Measurements from ENCODE around the gene PHACTR1. TPM values are rescaled to one million over a fixed set of nuclear protein-coding genes. Genes with fewer than 3 reads are reported as not detected.

PHACTR1 gene
- total RNA-seq, 1 donor from 2014 or later: 8.5 TPM

- H3K27ac ChIP-seq (ENCODE audit: low read depth, low read length): no peak overlapping the region
- peaks cover 2% of the 10 kb centered on the region for H3K4me1 ChIP-seq (ENCODE audit: insufficient read depth, low read length)
- peaks cover 16% of the 10 kb centered on the region for H3K27me3 Mint-ChIP-seq (ENCODE audit: low read depth, unreplicated experiment)
- H3K4me3 Mint-ChIP-seq (ENCODE audit: unreplicated experiment): no peak overlapping the region
- H4K20me1 ChIP-seq (ENCODE audit: insufficient read depth, low read length): no peaks in the 10 kb centered on the region
- H3K36me3 Mint-ChIP-seq (ENCODE audit: low read depth, unreplicated experiment): no peaks in the 10 kb centered on the region
- no peaks in the 10 kb centered on the region for H3K79me2 ChIP-seq (ENCODE audit: insufficient read depth, low read length)
- no peak overlapping the region for H3K4me3 ChIP-seq (ENCODE audit: insufficient read depth, low read depth, low read length)
- DNase-seq (ENCODE audit: low read depth) (no peak), FAIRE-seq (no peak)
- no peak overlapping the region for H3K9ac ChIP-seq (ENCODE audit: low read length)
- H3K36me3 ChIP-seq (ENCODE audit: insufficient read depth, low read length): no peaks in the 10 kb centered on the region
- H3K4me2 ChIP-seq (ENCODE audit: low read length): no peak overlapping the region
- H2AFZ ChIP-seq (ENCODE audit: low read depth, low read length): no peak overlapping the region
- H3K27me3 ChIP-seq (ENCODE audit: insufficient read depth, low read length): peaks cover 4% of the 10 kb centered on the region
- no peaks in the 10 kb centered on the region for H3K9me3 ChIP-seq (ENCODE audit: insufficient read depth, low read depth, low read length)
- no peak overlapping the region for H3K27ac Mint-ChIP-seq (ENCODE audit: unreplicated experiment)
- peaks cover under 1% of the 10 kb centered on the region for H3K4me1 Mint-ChIP-seq (ENCODE audit: low read depth, unreplicated experiment)
- H3K9me3 Mint-ChIP-seq (ENCODE audit: unreplicated experiment): no peaks in the 10 kb centered on the region
- TF ChIP-seq CTCF (IDR thresholded peaks at IDR 0.05; ENCODE audit: insufficient read depth, low read depth, low read length): no peak
- TF ChIP-seq EZH2 (IDR thresholded peaks at IDR 0.05; ENCODE audit: insufficient read depth, low read length): no peak
Observed at GRCh38 chr6:12898603-12899002, 182.0 kb downstream of the PHACTR1 start.

GRCh38 chr6:12899046-12899833, 182.7 kb downstream of the PHACTR1 start:
- no peak overlapping the region for H3K9ac ChIP-seq (ENCODE audit: low read length)
- H3K27ac ChIP-seq (ENCODE audit: low read depth, low read length): no peak overlapping the region
- H4K20me1 ChIP-seq (ENCODE audit: insufficient read depth, low read length): no peaks in the 10 kb centered on the region
- H3K27me3 ChIP-seq (ENCODE audit: insufficient read depth, low read length): peaks cover 4% of the 10 kb centered on the region
- H3K9me3 Mint-ChIP-seq (ENCODE audit: unreplicated experiment): no peaks in the 10 kb centered on the region
- H3K9me3 ChIP-seq (ENCODE audit: insufficient read depth, low read depth, low read length): no peaks in the 10 kb centered on the region
- FAIRE-seq (no peak), DNase-seq (ENCODE audit: low read depth) (no peak)
- H3K27ac Mint-ChIP-seq (ENCODE audit: unreplicated experiment): no peak overlapping the region
- H3K36me3 ChIP-seq (ENCODE audit: insufficient read depth, low read length): no peaks in the 10 kb centered on the region
- no peak overlapping the region for H3K4me3 Mint-ChIP-seq (ENCODE audit: unreplicated experiment)
- H3K36me3 Mint-ChIP-seq (ENCODE audit: low read depth, unreplicated experiment): no peaks in the 10 kb centered on the region
- no peaks in the 10 kb centered on the region for H3K4me1 Mint-ChIP-seq (ENCODE audit: low read depth, unreplicated experiment)
- no peak overlapping the region for H3K4me2 ChIP-seq (ENCODE audit: low read length)
- no peak for TF ChIP-seq EZH2 (IDR thresholded peaks at IDR 0.05; ENCODE audit: insufficient read depth, low read length)
- no peak for TF ChIP-seq CTCF (IDR thresholded peaks at IDR 0.05; ENCODE audit: insufficient read depth, low read depth, low read length)
- H2AFZ ChIP-seq (ENCODE audit: low read depth, low read length): no peak overlapping the region
- no peaks in the 10 kb centered on the region for H3K79me2 ChIP-seq (ENCODE audit: insufficient read depth, low read length)
- H3K4me1 ChIP-seq (ENCODE audit: insufficient read depth, low read length): no peaks in the 10 kb centered on the region
- peaks cover 16% of the 10 kb centered on the region for H3K27me3 Mint-ChIP-seq (ENCODE audit: low read depth, unreplicated experiment)
- no peak overlapping the region for H3K4me3 ChIP-seq (ENCODE audit: insufficient read depth, low read depth, low read length)

- H4K20me1 ChIP-seq (ENCODE audit: insufficient read depth, low read length): no peaks in the 10 kb centered on the region
- DNase-seq (ENCODE audit: low read depth) (no peak), FAIRE-seq (no peak)
- no peaks in the 10 kb centered on the region for H3K36me3 ChIP-seq (ENCODE audit: insufficient read depth, low read length)
- no peak for TF ChIP-seq CTCF (IDR thresholded peaks at IDR 0.05; ENCODE audit: insufficient read depth, low read depth, low read length)
- TF ChIP-seq EZH2 (IDR thresholded peaks at IDR 0.05; ENCODE audit: insufficient read depth, low read length): no peak
- Mint-ChIP-seq H3K36me3 (ENCODE audit: low read depth, unreplicated experiment) (no peaks in the 10 kb centered on the region), H3K4me3 (ENCODE audit: unreplicated experiment) (no peak overlapping the region), H3K4me1 (ENCODE audit: low read depth, unreplicated experiment) (no peaks in the 10 kb centered on the region), H3K9me3 (ENCODE audit: unreplicated experiment) (peaks cover 3% of the 10 kb centered on the region), H3K27me3 (ENCODE audit: low read depth, unreplicated experiment) (peaks cover 11% of the 10 kb centered on the region), H3K27ac (ENCODE audit: unreplicated experiment) (no peak overlapping the region)
- H3K9ac ChIP-seq (ENCODE audit: low read length): no peak overlapping the region
- H3K4me2 ChIP-seq (ENCODE audit: low read length): no peak overlapping the region
- no peaks in the 10 kb centered on the region for H3K27me3 ChIP-seq (ENCODE audit: insufficient read depth, low read length)
- H3K27ac ChIP-seq (ENCODE audit: low read depth, low read length): no peak overlapping the region
- H3K4me3 ChIP-seq (ENCODE audit: insufficient read depth, low read depth, low read length): no peak overlapping the region
- H3K4me1 ChIP-seq (ENCODE audit: insufficient read depth, low read length): no peaks in the 10 kb centered on the region
- H2AFZ ChIP-seq (ENCODE audit: low read depth, low read length): no peak overlapping the region
- no peaks in the 10 kb centered on the region for H3K79me2 ChIP-seq (ENCODE audit: insufficient read depth, low read length)
- no peaks in the 10 kb centered on the region for H3K9me3 ChIP-seq (ENCODE audit: insufficient read depth, low read depth, low read length)
Observed at GRCh38 chr6:12903246-12903645, 186.7 kb downstream of the PHACTR1 start.

All from astrocyte (in vitro differentiated cells and primary cell).